Left ventricle myocardium inferior (tissue), 1 donor: ENCODE data around the gene LELP1. TPM values are rescaled to one million over a fixed set of nuclear protein-coding genes. Genes with fewer than 3 reads are reported as not detected.

ENCODE experiments used
- DNase-seq: peaks from one replicate; pipeline ENCODE4 v3.0.0-alpha.2; 2020
- H3K27ac ChIP-seq: fragments of 200-600 bp; replicated peaks from 2 replicates; pipeline ENCODE4 v1.8.0; 2021
- H3K27me3 ChIP-seq: fragments of 200-600 bp; 2 replicates; pipeline ENCODE4 v1.8.0; 2021; ENCODE audit warnings: low read depth
- H3K36me3 ChIP-seq: fragments of 200-600 bp; 2 replicates; pipeline ENCODE4 v1.8.0; 2021
- H3K4me1 ChIP-seq: fragments of 200-600 bp; 2 replicates; pipeline ENCODE4 v1.8.0; 2021
- H3K4me3 ChIP-seq: fragments of 200-600 bp; 2 replicates; pipeline ENCODE4 v1.8.0; 2021; ENCODE audit warnings: mild to moderate bottlenecking, moderate library complexity
- H3K9me3 ChIP-seq: fragments of 200-600 bp; replicated peaks from 2 replicates; pipeline ENCODE4 v1.8.0; 2021
- intact Hi-C: fragments of 100-400 bp; cut with micrococcal nuclease; formaldehyde crosslinking; loops from one replicate; pipeline ENCODE4 v1.11.0; 2022
- total RNA-seq: library from RNA; stranded (reverse); fragmentation: NEBNext Ultra II Directional; extraction: Animal tissue kit (Norgen Biotek cat#: 25700); gene quantifications from one replicate; pipeline ENCODE4 v1.2.1, GENCODE V29; 2021
- TF ChIP-seq, protein P1 (sequence below): fragments of 200-600 bp; IDR thresholded peaks from 2 replicates; pipeline ENCODE4 v1.8.0; 2021; ENCODE audit warnings: antibody characterized with exemption, mild to moderate bottlenecking, borderline replicate concordance
- donor health status: DM: no; HTN: yes; CAD: no; lungs with severe emphysema.

The LELP1 gene
- total RNA-seq, 1 donor from 2014 or later, result not detected

DNA sequence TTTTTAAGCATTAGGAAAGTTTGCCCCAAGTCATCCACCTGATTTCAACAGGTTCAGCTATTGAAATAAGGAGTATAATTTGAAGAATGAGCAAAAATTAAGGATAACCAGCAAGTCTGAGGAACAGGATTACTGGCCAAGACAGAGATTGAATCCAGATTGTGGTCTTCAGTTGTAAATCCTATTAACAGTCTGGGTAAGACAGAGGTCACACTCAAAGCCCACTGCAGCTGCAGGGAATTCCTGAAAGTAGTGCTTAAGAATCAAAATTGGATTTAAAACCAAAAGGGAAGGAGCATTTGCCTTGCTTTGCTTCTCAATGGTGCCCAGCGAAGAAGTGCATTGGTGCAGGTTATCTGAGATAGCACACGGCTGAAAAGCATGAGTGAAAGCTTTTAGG is 49.8 kb downstream of the LELP1 start:
- intact Hi-C loops, result no loop called here
- DNase-seq, result no peak
- TF ChIP-seq, protein P1, sequence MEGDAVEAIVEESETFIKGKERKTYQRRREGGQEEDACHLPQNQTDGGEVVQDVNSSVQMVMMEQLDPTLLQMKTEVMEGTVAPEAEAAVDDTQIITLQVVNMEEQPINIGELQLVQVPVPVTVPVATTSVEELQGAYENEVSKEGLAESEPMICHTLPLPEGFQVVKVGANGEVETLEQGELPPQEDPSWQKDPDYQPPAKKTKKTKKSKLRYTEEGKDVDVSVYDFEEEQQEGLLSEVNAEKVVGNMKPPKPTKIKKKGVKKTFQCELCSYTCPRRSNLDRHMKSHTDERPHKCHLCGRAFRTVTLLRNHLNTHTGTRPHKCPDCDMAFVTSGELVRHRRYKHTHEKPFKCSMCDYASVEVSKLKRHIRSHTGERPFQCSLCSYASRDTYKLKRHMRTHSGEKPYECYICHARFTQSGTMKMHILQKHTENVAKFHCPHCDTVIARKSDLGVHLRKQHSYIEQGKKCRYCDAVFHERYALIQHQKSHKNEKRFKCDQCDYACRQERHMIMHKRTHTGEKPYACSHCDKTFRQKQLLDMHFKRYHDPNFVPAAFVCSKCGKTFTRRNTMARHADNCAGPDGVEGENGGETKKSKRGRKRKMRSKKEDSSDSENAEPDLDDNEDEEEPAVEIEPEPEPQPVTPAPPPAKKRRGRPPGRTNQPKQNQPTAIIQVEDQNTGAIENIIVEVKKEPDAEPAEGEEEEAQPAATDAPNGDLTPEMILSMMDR, result no peak
- Histone ChIP-seq H3K27ac (no peak overlapping the region), H3K4me3 (no peak overlapping the region), H3K4me1 (no peaks in the 10 kb centered on the region), H3K27me3 (peaks cover 65% of the 10 kb centered on the region), H3K9me3 (no peaks in the 10 kb centered on the region), H3K36me3 (no peaks in the 10 kb centered on the region)

GRCh38 chr1:153253693-153254092 is 50.5 kb downstream of the LELP1 start:
- H3K9me3 ChIP-seq, result no peaks in the 10 kb centered on the region
- TF ChIP-seq, protein P1, result no peak
- H3K27ac ChIP-seq, result no peak overlapping the region
- intact Hi-C loops, result no loop called here
- peaks cover 65% of the 10 kb centered on the region for H3K27me3 ChIP-seq
- DNase-seq, result no peak
- no peaks in the 10 kb centered on the region for H3K4me1 ChIP-seq
- no peaks in the 10 kb centered on the region for H3K36me3 ChIP-seq
- no peak overlapping the region for H3K4me3 ChIP-seq

Other genes with a start within 250 kb of the LELP1 start
- gene SPRR4, start 232.8 kb upstream of the LELP1 start, total RNA-seq, result not detected
- not detected for gene SPRR1A, start 219.3 kb upstream of the LELP1 start, total RNA-seq
- gene SPRR3, start 201.7 kb upstream of the LELP1 start, total RNA-seq, result not detected
- not detected for gene SPRR1B, start 172.2 kb upstream of the LELP1 start, total RNA-seq
- gene SPRR2D, start 162.3 kb upstream of the LELP1 start, total RNA-seq, result not detected
- not detected for gene SPRR2A, start 145.9 kb upstream of the LELP1 start, total RNA-seq
- gene SPRR2B, start 131.8 kb upstream of the LELP1 start, total RNA-seq, result not detected
- gene SPRR2E, start 108.9 kb upstream of the LELP1 start, total RNA-seq, result not detected
- gene SPRR2F, start 89.9 kb upstream of the LELP1 start, total RNA-seq, result not detected
- not detected for gene SPRR2G, start 52.5 kb upstream of the LELP1 start, total RNA-seq
- not detected for gene PRR9, start 14.2 kb downstream of the LELP1 start, total RNA-seq
- not detected for gene LORICRIN, start 56.3 kb downstream of the LELP1 start, total RNA-seq
- not detected for gene PGLYRP3, start 109.5 kb downstream of the LELP1 start, total RNA-seq
- not detected for gene PGLYRP4, start 145.4 kb downstream of the LELP1 start, total RNA-seq
- gene S100A9, start 154.4 kb downstream of the LELP1 start, total RNA-seq, result 62.2 TPM
- gene S100A12, start 172.2 kb downstream of the LELP1 start, total RNA-seq, result 2.3 TPM
- 26.6 TPM for gene S100A8, start 187.6 kb downstream of the LELP1 start, total RNA-seq
- not detected for gene S100A7A, start 213.1 kb downstream of the LELP1 start, total RNA-seq